NCI-H82 treated with DMSO at 0.1 percent for 48 hours (cell line): Measurements from ENCODE around the gene TOM1.

Source experiments
- DNase-seq: peaks from one replicate; lab custom pipeline; 2025; ENCODE audit not compliant: unreplicated experiment; lab: John Stamatoyannopoulos, UW

The TOM1 gene

GRCh38 chr22:35306350-35306967, 6.8 kb downstream of the TOM1 start:
- no peak for DNase-seq

- DNase-seq, result no peak
These were observed 7.7 kb downstream of the TOM1 start for GRCh38 chr22:35307372-35307771.

GRCh38 chr22:35307892-35308291, 8.2 kb downstream of the TOM1 start:
- DNase-seq, result no peak

- no peak for DNase-seq
These were observed 8.9 kb downstream of the TOM1 start for GRCh38 chr22:35308480-35309021.

GRCh38 chr22:35310556-35311550, 11.2 kb downstream of the TOM1 start:
- DNase-seq, result no peak

GRCh38 chr22:35311551-35311999, 11.9 kb downstream of the TOM1 start:
- no peak for DNase-seq

GRCh38 chr22:35312198-35313059, 12.7 kb downstream of the TOM1 start:
- no peak for DNase-seq

GRCh38 chr22:35313311-35314121, 13.8 kb downstream of the TOM1 start:
- no peak for DNase-seq

- DNase-seq, result no peak
These were observed 14.7 kb downstream of the TOM1 start for GRCh38 chr22:35314161-35314942.

- no peak for DNase-seq
These were observed 15.6 kb downstream of the TOM1 start for GRCh38 chr22:35315141-35315854.

GRCh38 chr22:35315855-35316745, 16.4 kb downstream of the TOM1 start:
- DNase-seq, result no peak

GRCh38 chr22:35316751-35317150, 17.1 kb downstream of the TOM1 start:
- DNase-seq, result no peak

- no peak for DNase-seq
These were observed 18.1 kb downstream of the TOM1 start for GRCh38 chr22:35317680-35318290.

GRCh38 chr22:35318346-35319215, 18.9 kb downstream of the TOM1 start:
- no peak for DNase-seq

- DNase-seq, result no peak
These were observed 19.7 kb downstream of the TOM1 start for GRCh38 chr22:35319244-35319985.

GRCh38 chr22:35322126-35322525, 22.4 kb downstream of the TOM1 start:
- no peak for DNase-seq
